GM19238 (cell line): Measurements from ENCODE around the gene NSRP1.
"Not testable (repeated sequence)": the region's sequence is repeated elsewhere in the genome, so short reads cannot be mapped to it uniquely, and the experiment has no call there.

Experiments used
- DNase-seq: peaks from one replicate; pipeline ENCODE4 v3.0.0; 2011; ENCODE audit warnings: low spot score; ENCODE audit not compliant: insufficient read length

The NSRP1 gene

DNA sequence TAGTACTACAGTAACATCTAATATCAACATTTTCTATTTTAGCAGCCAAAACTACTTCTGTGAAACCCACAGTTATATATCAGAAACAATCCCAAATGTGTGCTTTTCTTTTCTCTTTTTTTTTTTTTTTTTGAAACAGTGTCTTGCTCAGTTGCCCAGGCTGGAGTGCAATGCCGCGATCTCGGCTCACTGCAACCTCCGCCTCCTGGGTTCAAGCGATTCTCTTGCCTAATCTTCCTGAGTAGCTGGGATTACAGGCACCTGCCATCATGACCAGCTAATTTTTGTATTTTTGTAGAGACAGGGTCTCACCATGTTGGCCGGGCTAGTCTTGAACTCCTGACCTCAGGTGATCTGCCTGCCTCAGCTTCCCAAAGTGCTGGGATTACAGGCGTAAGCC, 2.0 kb downstream of the NSRP1 start:
- DNase-seq = not testable (repeated sequence)

DNA sequence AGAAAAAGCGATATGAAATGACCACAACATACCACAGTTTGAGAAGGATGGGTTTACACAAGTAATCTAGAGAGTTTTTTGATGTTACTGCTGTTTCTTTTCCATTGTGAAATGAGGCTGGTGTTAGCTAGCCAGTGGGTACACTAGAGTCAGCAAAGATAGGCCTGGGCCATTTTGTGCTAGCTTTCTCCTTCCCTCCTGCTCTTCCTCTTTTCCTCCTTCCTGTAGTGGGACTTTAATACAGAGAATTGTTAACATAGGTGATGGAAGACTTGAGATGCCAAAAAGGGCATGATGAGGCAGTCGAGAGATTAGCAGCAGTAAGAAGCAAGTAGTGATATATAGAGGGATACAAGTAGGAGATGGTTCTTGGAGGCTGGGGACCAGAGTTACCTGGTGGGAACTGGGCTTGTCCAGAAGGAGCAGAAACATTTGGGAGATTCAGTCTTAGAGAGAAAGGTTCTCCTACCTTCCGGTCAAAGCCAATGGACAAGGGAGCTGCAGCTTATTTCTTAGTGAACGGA, 7.7 kb downstream of the NSRP1 start:
- no peak for DNase-seq

DNA sequence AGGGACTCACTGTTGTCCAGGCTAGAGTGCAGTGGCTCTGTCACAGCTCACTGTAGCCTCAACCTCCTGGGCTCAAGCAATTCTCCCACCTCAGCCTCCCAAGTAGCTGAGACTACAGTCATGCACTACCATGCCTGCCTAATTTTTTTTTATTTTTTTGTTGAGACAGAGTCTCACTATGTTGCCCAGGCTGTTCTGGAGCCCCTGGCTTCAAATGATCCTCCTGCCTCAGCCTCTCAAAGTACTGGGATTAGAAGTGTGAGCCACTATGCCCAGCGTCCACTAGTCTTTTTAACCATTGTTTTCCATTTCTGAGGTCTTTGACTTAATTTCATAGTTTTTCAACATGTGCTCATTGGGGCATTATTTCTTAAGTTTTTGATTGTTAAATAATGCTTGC, 13.5 kb downstream of the NSRP1 start:
- DNase-seq = no peak

DNA sequence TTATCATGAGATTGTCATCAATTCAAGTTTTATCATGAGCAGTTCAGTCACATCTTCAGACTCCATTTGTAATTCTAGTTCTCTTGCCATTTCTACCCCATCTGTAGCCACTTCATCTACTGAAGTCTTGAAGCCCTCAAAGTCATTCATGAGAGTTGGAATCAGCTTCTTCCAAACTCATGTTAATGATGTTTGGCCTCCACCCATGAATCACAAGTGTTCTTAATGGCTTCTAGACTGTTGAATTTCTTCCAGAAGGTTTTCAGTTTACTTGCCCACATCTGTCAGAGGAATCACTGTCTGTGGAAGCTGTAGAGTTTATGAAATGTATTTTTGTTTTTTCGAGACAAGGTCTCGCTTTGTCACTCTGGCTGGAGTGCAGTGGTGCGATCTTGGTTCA, 16.0 kb downstream of the NSRP1 start:
- DNase-seq = no peak

DNA sequence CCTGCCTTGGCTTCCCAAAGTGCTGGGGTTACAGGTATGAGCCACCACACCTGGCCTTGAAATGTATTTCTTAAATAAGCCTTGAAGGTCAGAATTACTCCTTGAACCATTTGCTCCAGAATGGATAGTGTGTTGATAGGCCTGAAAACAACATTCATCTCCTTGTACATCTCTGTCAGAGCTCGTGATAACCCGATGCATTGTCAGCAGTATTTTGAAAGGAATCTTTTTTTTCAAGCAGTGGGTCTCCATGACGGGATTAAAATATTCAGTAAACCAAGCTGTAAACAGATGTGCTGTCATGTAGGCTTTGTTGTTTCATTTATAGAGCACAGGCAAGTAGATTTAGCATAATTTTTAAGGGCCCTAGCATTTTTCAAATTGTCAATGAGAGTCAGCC, 16.6 kb downstream of the NSRP1 start:
- DNase-seq = no peak

DNA sequence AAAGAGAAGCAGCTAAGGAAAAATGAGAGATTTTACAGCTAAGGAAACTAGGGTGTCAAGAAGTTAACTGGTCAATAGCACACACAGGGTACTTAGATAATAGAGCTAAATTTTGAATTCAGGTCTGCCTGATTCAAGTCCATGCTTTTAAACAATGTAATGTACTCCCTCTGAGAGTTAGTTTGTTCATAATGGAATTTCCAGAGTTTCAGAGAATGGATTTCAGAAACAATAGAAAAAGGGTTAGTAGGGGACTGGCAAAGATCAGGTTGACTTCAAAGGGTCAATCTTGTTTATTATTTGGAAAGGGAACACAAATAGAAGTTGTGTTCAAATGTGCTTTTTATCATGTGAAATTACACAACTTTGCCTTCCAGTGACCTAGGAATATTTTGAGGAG, 17.9 kb downstream of the NSRP1 start:
- DNase-seq = no peak

DNA sequence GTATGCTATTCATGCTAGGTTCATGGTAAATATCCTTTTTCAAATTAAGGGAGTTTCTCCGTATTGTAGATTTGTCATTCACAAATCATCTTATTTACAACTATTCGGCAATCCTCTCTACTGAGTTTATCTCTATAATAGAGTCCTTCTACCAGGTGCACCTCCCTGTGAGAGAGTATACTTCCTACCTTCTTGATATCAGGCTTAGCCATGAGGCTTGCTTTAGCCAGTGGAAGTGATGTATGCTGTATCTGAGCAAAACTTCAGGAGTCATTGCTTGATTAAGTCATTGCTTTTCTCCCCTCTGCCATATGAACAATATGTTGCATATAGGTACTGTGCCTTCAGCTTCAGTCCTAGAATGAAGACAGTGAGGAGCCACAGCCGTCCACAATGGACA, 20.5 kb downstream of the NSRP1 start:
- no peak for DNase-seq

DNA sequence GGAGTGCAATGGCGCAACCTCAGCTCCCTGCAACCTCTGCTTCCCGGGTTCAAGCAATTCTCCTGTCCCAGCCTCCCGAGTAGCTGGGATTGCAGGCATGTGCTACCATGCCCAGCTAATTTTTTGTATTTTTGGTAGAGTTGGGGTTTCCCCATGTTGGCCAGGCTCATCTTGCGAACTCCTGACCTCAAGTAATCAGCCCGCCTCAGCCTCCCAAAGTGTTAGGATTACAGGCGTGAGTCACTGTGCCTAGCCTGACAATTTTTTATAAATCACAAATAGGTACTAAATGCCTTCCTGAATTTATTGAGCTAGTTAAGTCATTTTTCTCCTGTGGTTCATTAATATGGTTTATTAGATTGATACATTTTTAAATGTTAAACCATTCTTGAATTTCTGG, 31.2 kb downstream of the NSRP1 start:
- not testable (repeated sequence) for DNase-seq

DNA sequence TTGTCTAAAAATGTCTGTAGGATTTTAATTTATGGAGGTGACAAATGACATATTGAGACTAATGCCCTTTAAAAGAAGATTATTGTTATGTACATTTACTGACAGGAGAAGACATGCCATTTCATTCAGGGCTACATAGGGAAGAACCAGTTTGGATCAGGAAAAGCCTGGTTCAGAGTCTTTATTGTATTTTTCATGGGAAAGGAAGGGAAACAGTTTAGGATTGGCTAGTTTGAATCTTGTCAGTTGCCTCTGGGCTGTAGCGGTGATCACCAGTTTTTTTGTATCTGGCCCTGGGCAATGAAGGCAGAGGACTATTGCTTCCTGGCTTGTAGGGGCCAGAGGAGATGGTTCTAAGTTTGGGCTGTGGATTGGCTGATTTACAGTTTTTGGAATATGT, 31.8 kb downstream of the NSRP1 start:
- DNase-seq = no peak

DNA sequence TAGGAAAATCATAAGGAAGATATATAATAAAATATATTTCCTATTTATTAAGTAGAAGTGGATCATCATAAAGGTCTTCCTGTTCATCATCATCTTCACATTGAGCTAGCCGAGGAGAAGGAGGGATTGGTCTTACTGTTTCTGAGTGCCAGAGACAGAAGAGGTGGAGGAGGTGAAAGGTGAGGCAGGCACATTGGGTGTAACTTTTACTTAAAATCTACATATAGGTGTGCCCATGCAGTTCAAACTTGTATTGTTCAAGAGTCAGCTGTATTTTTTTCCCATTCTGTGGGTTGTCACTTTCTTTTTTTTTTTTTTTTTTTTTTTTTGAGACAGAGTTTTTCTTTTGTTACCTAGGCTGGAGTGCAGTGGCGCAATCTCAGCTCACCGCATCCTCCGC, 34.9 kb downstream of the NSRP1 start:
- DNase-seq = no peak

DNA sequence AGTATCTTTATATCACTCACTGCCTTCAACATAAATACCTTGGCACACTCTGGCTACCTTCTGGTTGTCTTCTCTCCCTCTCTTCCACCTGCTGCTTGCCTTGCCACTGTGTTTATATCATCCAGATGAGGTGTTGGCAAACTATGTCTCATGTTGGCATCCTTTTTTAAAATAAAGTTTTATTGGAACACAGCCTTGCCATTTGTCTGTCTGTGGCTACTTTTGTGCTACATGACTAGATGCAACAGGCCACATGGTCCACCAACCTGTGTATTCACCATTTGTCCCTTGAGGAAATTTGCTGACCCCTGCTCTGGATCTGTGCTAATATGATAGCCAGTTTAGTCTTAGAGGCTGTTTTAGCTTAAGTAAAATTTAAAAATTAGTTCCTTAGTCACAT, 36.8 kb downstream of the NSRP1 start:
- DNase-seq = no peak

DNA sequence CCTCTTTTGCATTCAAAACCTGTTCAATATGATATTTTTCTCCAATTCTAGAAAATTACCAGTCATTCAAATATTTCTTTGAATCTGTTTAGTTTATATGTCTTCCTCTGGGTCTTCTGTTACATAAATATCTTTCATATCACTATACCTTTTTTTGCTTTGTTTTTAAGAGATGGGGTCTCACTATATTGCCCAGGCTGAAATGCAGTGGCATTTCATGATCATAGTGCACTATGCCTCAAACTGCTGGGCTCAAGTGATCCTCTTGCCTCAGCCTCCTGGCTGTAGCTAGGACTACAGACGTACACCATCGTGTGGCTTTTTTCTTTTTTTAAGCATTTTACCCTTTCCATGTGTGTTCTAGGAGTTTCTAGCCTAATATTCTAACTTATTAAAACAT, 38.8 kb downstream of the NSRP1 start:
- no peak for DNase-seq

DNA sequence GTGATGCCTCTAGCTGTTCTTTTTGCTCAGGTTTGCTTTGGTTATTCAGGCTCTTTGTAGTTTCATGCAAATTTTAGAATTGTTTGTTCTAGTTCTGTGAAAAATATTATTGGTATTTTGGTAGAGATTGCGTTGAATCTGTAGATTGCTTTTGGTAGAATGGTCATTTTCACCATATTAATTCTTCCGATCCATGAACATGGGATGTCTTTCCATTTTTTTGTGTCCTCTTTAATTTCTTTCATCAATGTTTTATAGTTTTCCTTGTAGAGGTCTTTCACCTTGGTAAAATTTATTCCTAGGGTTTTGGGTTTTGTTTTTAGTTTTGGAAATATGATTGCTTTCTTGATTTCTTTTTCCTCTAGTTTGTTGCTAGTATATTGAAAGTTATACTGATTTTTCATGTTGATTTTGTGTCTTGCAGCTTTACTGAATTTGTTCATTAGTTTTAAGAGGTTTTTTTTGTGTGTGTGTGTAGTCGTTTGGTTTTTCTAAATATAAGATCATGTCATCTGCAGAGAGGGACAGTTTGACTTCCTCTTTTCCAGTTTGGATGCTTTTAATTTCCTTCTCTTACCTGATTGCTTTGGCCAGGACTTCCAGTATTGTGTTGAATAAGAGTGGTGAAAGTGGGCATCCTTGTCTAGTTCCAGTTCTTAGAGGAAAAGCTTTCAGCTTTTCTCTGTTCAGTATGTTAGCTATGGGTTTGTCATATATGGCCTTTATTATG, 42.4 kb downstream of the NSRP1 start:
- no peak for DNase-seq

DNA sequence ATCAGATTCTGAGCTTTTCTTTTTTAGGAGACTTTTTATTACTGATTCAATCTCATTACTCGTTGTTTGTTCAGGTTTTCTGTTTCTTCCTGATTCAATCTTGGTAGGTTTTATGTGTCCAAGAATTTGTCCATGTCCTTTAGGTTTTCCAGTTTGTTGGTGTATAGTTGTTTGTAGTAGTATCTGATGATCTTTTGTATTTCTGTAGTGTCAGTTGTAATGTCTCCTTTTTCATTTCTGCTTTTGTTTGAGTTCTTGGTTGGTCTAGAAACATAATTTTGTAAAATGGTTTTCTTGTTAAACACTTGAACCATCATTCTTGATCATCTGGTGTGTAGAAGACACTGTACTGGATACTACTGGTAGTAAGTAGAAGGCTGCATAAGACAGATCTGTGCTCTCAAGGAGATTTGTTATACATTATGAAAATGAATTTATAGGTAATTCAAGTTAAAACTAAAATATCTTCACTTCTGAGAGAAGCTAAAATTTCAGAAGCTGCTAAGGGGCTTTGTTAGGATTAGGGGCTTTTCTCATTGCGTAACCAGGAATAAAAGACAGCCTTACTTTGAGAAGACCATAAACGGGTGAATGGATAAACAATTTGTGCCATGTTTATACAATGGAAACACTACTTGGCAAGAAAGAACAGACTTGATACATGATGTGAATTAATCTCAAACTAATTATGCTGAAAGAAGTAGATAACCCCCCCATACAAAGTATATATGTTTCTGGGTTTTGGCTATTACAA, 44.0 kb downstream of the NSRP1 start:
- DNase-seq = no peak

DNA sequence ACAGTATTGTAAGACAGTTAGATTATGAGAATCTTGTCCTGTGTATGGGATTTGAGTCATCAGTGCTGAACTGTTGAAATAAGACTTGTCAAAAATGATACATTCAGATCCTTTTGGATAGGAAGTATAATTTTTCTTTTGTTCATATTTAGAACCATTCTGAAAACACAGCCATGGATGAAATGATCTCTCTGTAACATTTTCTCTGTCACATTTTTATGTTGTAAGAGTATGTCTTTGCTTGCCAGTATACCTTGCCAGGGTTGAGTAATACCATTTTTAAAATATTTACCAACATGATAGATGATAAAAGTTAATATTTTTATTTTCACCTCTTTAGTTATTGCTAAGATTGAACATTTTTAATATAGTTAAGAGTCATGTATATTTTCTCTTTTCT, 45.0 kb downstream of the NSRP1 start:
- no peak for DNase-seq

DNA sequence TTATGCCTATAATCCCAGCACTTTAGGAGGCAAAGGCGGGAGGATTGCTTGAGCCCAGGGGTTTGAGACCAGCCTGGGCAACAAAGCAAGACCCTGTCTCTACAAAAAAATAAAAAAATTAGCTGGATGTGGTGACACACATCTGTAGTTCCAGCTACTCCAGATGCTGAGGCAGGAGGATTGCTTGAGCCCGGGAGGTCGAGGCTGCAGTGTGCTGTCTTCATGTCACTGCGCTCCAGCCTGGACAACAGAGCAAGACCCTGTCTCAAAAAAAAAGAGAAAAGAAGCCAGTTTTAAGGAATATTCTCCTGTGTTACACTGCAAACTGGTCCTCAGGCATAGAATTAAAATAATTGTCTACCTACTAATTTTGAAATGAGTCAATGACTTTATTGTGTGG, 47.9 kb downstream of the NSRP1 start:
- DNase-seq = no peak

DNA sequence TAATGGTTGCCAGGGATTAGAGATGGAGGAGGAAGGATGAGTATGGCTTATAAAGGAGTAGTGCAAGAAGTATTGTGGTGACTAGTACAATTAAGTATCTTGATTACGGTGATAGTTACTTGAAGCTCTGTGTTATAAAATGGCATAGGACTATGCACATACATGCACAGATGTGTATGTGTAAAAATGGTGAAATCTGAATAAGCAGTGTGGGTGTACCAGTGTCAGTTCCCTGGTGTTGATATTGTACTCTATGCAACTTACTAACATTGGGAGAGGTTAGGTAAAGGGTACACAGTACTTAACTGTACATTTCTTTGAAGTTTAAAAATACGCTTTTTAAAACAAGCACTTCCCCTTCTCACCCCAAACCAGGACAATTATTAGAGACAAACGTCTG, 48.5 kb downstream of the NSRP1 start:
- DNase-seq = no peak

DNA sequence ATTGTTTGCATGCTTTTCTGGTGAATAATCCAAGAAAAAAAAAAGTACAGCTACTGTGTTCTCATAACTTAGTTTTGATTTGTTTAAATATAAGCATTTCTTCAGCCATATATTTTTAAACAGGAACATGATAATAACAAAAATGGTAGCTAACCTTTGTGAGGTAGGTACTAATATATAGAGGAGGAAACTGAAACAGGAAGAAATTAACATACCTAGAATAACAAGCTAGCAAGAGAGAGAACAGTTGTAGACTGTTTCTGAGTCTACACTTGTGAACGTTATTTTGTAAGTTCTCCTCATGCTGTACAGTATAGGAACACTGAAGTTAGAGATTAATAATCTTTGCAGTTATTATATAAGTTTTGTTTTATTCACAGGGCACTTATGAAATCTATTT, 49.3 kb downstream of the NSRP1 start:
- DNase-seq = no peak

DNA sequence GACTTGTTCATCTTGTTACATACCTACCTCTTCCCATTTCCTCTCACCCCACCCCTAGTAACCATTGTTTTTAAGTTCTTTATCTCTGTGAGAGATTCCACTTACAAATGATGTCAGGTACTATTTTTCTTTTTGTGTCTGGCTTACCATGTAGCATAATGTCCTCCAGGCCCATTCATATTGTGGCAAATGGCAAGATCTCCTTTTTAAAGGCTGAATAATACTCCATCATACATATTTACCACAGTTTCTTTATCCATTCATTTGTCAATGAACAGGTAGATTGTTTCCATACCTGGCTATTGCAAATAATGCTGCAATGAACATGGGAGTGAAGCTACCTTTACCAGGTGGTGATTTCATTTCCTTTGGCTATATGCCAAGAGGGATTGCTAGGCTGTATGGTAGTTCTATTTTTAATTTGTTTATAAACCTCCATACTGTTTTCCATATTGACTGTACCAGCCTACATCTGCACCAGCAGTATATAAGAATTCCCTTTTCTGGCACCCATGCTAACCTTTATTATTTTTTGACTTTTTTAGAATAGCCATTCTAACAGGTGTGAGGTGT, 53.9 kb downstream of the NSRP1 start:
- DNase-seq = no peak

DNA sequence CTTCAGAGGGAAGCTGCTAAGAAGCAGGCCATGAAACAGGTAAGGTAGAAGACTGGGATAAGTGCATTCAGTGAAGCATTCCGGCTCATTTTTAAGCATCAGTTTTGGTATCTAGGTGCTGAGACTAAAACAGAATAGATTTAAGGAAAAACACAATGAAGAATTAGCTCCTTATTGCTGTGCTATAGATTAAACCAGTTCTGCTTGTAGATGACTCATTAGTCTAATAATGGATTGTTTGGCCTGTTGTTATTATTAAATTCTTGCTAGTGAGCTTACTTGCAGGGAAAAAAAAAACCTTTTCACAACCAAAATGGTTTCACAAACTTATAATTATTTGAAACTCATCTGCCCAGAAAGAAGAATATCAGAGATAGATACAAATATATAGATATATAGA, 55.9 kb downstream of the NSRP1 start:
- DNase-seq = no peak

DNA sequence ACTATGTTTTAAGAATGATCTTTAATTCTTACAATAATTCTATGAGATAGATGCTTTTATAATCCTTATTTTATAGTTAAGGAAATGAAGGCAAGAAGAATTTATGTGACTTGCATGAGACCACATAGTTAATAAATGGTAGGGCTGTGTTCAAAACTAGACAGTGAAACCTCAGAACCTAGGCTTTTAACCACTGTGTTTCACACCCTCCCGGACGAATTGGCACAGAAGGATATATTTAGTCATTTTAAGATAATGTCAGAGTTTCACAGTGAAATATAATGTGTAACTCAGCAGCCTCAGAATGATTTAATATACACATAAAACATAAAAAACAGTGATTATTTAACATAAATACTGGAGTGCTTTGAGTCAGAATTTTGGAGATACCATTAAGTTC, 57.0 kb downstream of the NSRP1 start:
- peak; percentile 29 for DNase-seq

DNA sequence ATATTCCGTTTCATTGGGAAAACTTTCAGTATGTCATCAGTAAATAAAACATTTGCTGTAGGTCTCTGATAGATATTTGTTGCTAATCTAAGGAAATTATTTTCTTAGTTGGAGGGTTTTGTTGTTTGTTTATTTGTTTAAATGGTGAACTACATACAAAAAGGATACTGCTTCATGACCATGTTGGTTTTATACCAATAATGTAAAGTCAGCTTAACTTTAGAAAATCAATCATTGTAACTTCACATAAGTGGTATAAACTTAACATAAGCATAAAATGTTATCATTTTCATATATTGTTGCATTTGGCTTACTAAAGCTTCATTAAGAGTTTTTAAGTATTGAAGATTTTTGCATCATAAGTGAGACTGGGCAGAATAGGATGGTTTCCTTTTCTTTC, 57.9 kb downstream of the NSRP1 start:
- no peak for DNase-seq

DNA sequence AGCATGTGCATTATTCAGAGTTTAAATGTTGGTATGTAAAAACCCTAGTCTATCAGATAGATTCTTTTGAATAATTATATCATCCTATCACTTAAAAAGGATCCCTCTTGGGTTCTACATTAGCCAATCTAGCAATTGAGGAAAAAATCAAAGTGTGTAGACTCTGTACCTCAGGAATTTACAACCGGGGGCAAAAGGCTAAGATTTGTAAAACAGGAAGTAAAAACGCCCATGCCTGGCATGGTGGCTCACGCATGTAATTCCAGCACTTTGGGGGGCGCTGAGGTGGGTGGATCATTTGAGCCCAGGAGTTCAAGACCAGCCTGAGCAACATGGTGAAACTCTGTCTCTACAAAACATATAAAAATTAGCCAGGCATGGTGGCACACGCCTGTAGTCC, 60.2 kb downstream of the NSRP1 start:
- DNase-seq = no peak
